OCI-M1 (cell line): Measurements from ENCODE around the gene APLN.
A peak's percentile ranks its signal among the peaks of the same experiment; 100 is the strongest.

Experiments
- DNase-seq: peaks from one replicate; lab custom pipeline; 2025; lab: John Stamatoyannopoulos, UW

The APLN gene

GRCh38 chrX:129661369-129661768, 6.6 kb upstream of the APLN start:
- no peak for DNase-seq

GRCh38 chrX:129659861-129660260, 5.1 kb upstream of the APLN start:
- no peak for DNase-seq

GRCh38 chrX:129659141-129659540, 4.4 kb upstream of the APLN start:
- no peak for DNase-seq

- no peak for DNase-seq
These were observed 3.7 kb upstream of the APLN start for GRCh38 chrX:129658429-129658828.

- DNase-seq: no peak
These were observed 942 bp upstream of the APLN start for GRCh38 chrX:129655547-129656249.

GRCh38 chrX:129653971-129654651, 645 bp downstream of the APLN start:
- no peak for DNase-seq

GRCh38 chrX:129653181-129653970, 1.4 kb downstream of the APLN start:
- no peak for DNase-seq

- no peak for DNase-seq
These were observed 2.1 kb downstream of the APLN start for GRCh38 chrX:129652565-129653169.

- DNase-seq: no peak
These were observed 2.8 kb downstream of the APLN start for GRCh38 chrX:129651756-129652564.

GRCh38 chrX:129650821-129651510, 3.8 kb downstream of the APLN start:
- DNase-seq: no peak

GRCh38 chrX:129650183-129650689, 4.5 kb downstream of the APLN start:
- DNase-seq: no peak

- peak; percentile 10 for DNase-seq
These were observed 5.2 kb downstream of the APLN start for GRCh38 chrX:129649268-129650182.

GRCh38 chrX:129648514-129649267, 6.1 kb downstream of the APLN start:
- no peak for DNase-seq

- no peak for DNase-seq
These were observed 7.0 kb downstream of the APLN start for GRCh38 chrX:129647418-129648410.

GRCh38 chrX:129646566-129647417, 8.0 kb downstream of the APLN start:
- DNase-seq: no peak

GRCh38 chrX:129642641-129643040, 12.1 kb downstream of the APLN start:
- DNase-seq: peak; percentile 73

GRCh38 chrX:129641941-129642340, 12.8 kb downstream of the APLN start:
- DNase-seq: peak; percentile 54
